Mucosa of stomach (tissue), 1 donor: Measurements from ENCODE around the gene CCR2.
"Not testable (repeated sequence)": the region's sequence is repeated elsewhere in the genome, so short reads cannot be mapped to it uniquely, and the experiment has no call there.

ENCODE experiments used
- H3K27me3 ChIP-seq: one replicate; pipeline ENCODE4 v1.7.0; 2013; ENCODE audit warnings: mild to moderate bottlenecking, low read length; ENCODE audit not compliant: control insufficient read depth, insufficient read depth
- H3K36me3 ChIP-seq: one replicate; pipeline ENCODE4 v1.7.0; 2013; ENCODE audit warnings: low read length; ENCODE audit not compliant: control insufficient read depth, insufficient read depth
- H3K4me1 ChIP-seq: one replicate; pipeline ENCODE4 v1.7.0; 2013; ENCODE audit warnings: mild to moderate bottlenecking, low read length; ENCODE audit not compliant: control insufficient read depth, insufficient read depth
- H3K4me3 ChIP-seq: one replicate; pipeline ENCODE4 v1.7.0; 2013; ENCODE audit warnings: low read length
- H3K9ac ChIP-seq: one replicate; pipeline ENCODE4 v1.7.0; 2013; ENCODE audit warnings: mild to moderate bottlenecking, low read length, moderate library complexity
- H3K9me3 ChIP-seq: one replicate; pipeline ENCODE4 v1.7.0; 2013; ENCODE audit warnings: mild to moderate bottlenecking, low read length, moderate library complexity; ENCODE audit not compliant: control insufficient read depth
- donor health status: Pancreatic carcinoma.

CCR2 gene

DNA sequence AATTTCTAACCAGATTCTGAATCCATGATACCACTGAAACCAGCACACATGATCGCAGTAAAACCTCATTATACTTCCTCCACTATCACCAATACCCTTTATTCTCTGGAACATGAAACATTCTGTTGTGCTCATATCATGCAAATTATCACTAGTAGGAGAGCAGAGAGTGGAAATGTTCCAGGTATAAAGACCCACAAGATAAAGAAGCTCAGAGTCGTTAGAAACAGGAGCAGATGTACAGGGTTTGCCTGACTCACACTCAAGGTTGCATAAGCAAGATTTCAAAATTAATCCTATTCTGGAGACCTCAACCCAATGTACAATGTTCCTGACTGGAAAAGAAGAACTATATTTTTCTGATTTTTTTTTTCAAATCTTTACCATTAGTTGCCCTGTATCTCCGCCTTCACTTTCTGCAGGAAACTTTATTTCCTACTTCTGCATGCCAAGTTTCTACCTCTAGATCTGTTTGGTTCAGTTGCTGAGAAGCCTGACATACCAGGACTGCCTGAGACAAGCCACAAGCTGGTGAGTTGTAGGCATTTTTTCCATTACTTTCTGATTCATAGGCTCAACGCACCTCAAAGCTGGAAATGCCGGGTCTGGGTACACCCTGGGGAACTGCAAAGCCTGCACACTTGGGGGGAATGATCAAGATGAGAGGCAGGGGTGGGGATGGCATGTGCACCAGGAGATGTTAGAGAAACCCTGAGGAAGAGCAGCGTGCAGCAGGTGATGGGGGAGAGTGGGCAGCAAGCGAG is at the start of gene CCR2:
Gene CCR2, plus strand, starts transcription at position 465 of the 764 bp plus-strand sequence. CDS start 3,417 bp downstream, outside the sequence.
- Histone ChIP-seq H3K4me3 (no peak within 1 kb of the TSS), H3K9ac (no peak within 1 kb of the TSS), H3K36me3 (no peaks in the 10 kb centered on the region), H3K27me3 (peaks cover 14% of the 10 kb centered on the region), H3K9me3 (no peaks in the 10 kb centered on the region), H3K4me1 (no peaks in the 10 kb centered on the region)

DNA sequence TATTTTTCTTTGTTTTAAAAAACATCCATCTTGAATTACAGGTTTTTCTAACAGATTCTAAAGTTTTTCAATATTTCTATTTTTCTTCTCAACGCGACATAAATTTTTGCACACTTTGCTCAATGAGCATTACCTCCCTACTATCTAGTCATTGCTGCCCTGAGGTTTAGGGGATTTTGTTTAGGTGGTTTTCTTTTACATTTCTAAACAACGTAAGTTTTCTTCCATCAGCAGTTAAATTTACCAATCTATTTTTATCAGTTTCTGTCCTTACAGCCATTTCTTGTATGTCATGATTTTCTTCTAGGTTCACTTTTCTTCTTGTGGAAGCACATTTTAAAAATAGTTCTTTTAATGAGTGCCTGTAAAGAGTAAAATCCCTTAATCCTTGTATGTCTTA is 49.2 kb upstream of the CCR2 start:
- H3K36me3 ChIP-seq: no peaks in the 10 kb centered on the region
- H3K9ac ChIP-seq: no peak overlapping the region
- no peaks in the 10 kb centered on the region for H3K9me3 ChIP-seq
- no peak overlapping the region for H3K4me3 ChIP-seq
- H3K27me3 ChIP-seq: no peaks in the 10 kb centered on the region
- H3K4me1 ChIP-seq: no peaks in the 10 kb centered on the region

DNA sequence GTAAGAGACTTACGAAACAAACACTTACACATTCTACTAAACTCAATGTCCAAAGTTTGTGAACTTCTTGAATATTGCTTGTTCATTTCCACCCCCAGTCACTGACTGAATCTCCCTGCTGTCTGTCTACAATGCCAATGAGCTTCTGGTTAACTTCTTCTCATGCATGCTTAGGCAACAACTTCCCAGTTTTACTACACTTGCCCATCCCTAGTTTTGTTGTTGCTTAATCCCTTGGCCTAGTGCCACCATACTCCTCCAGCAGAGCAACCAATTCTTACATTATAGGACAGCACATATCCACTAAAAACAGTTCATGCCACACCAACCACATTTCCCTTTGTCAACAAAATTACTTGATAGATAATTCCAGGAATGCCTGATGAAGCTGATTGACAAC is 40.9 kb upstream of the CCR2 start:
- Histone ChIP-seq H3K9me3 (no peaks in the 10 kb centered on the region), H3K4me3 (no peak overlapping the region), H3K36me3 (no peaks in the 10 kb centered on the region), H3K4me1 (no peaks in the 10 kb centered on the region), H3K9ac (no peak overlapping the region), H3K27me3 (peaks cover 9% of the 10 kb centered on the region)

DNA sequence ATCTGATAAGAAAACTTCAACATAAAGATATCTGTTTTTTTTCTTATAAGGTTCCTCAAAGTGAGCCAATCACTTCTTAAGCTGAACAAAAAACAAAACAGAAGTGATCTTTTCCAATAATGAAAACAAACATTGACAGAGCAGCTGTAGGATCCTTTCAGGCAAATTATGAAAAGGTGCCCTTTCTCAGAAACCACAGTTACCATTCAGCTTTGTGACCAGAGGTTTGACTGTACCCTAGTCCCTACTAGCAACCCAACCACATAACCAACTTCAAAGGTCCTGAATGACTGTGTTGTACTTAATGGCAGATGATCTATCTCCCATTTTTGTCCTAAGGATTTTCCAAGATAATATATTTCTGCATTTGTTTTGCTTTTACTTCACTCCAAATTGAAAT is 39.4 kb upstream of the CCR2 start:
- Histone ChIP-seq H3K27me3 (peaks cover 9% of the 10 kb centered on the region), H3K9me3 (no peaks in the 10 kb centered on the region), H3K4me3 (no peak overlapping the region), H3K9ac (no peak overlapping the region), H3K4me1 (no peaks in the 10 kb centered on the region), H3K36me3 (no peaks in the 10 kb centered on the region)

DNA sequence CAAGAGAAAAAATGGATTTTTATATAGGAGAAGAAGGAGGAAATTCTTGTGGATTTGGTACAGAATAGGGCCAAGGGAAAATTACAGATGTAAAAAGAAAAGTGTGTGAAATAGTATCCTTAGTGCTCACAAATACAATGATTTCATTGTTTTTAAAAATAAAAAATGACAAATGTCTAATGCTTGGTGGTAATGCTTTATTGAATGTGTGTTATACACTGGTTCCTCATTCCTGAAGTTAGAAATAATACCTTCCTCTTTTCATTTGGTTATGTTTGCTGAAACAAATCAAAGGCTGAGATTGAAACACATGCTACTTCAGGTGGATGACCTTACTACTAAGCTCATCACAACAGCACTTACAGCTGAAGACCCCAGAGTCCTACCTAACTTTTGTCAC is 37.7 kb upstream of the CCR2 start:
- no peaks in the 10 kb centered on the region for H3K36me3 ChIP-seq
- H3K4me3 ChIP-seq: no peak overlapping the region
- H3K9me3 ChIP-seq: no peaks in the 10 kb centered on the region
- H3K27me3 ChIP-seq: peaks cover 4% of the 10 kb centered on the region
- no peak overlapping the region for H3K9ac ChIP-seq
- no peaks in the 10 kb centered on the region for H3K4me1 ChIP-seq

DNA sequence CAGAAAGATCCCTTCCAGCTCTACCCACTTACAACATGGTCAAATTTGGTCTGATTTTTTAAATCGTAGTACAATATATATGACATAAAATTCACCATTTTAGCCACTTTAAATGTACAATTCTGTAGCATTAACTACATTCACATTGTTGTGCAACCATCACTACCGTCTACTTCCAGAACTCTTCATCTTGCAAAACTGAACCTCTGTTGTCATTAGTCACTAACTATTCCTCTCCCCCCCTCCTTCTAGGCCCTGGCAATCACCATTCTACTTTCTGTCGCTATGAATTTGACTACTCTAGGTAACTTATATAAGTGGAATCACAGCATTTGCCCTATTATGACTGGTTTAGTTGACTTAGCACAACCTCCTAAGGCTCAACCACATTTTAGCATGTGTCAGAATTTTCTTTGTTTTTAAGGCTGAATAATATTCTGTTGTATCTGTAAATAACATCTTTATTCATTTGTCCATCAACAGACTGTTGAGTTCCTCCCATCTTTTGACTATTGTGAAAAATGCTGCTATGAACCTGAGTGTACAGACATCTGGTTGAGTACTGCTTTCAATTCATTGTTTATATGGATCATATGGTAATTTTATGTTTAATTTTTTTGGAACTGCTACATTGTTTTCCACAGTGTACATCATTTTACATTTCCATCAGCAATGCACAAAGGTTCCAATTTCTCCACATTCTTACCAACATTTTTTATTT is 35.5 kb upstream of the CCR2 start:
- Histone ChIP-seq H3K36me3 (no peaks in the 10 kb centered on the region), H3K4me1 (no peaks in the 10 kb centered on the region), H3K27me3 (no peaks in the 10 kb centered on the region), H3K9ac (no peak overlapping the region), H3K9me3 (no peaks in the 10 kb centered on the region), H3K4me3 (no peak overlapping the region)

DNA sequence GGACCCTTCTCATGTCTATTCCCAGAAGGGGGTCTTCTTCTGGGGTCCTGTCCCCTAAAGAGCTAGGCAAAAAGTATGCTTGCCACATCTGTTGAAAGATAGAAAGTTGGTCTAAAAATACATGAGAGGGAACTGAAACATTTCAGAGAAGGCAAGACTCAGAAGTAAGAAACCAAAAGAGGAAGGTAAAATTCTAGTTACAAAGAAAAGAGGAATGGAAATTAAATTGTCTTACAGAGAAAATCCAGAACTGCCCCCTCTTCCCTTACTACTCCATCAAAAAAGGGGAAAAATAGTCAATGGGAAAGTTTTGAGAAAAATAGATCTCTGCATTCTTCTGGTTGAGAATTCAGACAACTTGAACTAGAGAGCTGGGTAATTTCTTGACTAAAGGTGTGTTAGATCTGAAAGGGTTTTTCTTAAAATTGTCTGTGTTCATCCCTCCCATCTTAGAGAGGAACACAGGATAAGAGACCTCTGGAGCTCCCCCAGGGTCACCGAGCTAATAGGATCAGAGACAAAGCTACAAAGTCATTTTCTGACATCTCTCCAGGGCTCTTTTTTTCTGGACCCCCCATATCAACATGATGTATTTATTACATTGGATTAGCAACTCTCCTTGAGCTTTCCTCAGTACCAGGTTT is 32.3 kb upstream of the CCR2 start:
- Histone ChIP-seq H3K36me3 (no peaks in the 10 kb centered on the region), H3K4me1 (no peaks in the 10 kb centered on the region), H3K27me3 (no peaks in the 10 kb centered on the region), H3K4me3 (no peak overlapping the region), H3K9me3 (no peaks in the 10 kb centered on the region), H3K9ac (no peak overlapping the region)

DNA sequence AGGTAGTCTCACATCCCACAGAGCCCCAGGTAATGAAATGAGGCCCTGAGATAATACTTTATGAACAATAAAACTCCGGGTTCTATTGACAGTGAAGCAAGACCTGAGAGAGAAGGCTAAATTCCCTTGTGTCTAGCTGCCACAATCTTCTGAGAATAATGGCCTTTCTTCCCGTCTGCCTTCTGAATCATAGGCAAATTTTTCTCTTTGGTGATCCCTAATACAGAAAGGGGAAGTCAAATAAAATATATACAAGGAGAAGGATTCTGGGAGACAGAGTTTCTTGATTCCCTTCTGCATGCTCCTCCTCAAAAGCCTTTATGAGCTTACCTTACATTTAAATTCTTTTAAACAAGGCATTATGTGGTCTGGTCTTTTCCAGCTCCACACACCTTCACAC is 29.9 kb upstream of the CCR2 start:
- H3K36me3 ChIP-seq: no peaks in the 10 kb centered on the region
- H3K4me1 ChIP-seq: no peaks in the 10 kb centered on the region
- no peak overlapping the region for H3K4me3 ChIP-seq
- H3K27me3 ChIP-seq: no peaks in the 10 kb centered on the region
- H3K9me3 ChIP-seq: no peaks in the 10 kb centered on the region
- no peak overlapping the region for H3K9ac ChIP-seq

DNA sequence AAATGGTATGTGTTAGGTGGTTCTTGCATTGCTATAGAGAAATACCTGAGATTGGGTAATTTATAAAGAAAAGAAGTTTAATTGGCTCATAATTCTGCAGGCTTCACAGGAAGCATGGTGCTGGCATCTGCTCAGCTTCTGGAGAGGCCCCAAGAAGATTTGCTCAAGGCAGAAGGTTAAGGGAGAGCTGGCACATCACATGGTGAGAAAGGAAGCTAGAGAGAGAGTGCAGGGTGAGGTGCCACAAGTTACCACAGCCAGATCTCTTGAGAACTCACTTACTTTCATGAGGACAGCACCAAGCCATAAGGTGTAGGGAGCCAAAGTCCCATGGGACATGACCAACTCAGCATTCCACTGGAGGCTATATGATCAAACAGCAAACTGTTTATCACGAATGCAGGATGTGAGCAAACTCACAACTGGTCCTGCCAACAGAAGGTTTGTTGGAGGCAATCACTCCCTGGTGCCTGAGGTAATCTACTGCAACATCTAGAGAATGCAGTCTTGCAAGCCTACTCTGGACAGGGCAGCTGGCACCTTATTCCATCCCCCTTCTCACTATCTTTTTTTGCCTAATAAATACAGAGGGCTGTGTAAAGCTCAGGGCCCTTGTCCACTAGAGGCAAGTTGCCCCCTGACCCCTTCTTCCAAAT is 28.1 kb upstream of the CCR2 start:
- Histone ChIP-seq H3K4me1 (no peaks in the 10 kb centered on the region), H3K27me3 (no peaks in the 10 kb centered on the region), H3K36me3 (no peaks in the 10 kb centered on the region), H3K4me3 (no peak overlapping the region), H3K9ac (no peak overlapping the region), H3K9me3 (no peaks in the 10 kb centered on the region)

DNA sequence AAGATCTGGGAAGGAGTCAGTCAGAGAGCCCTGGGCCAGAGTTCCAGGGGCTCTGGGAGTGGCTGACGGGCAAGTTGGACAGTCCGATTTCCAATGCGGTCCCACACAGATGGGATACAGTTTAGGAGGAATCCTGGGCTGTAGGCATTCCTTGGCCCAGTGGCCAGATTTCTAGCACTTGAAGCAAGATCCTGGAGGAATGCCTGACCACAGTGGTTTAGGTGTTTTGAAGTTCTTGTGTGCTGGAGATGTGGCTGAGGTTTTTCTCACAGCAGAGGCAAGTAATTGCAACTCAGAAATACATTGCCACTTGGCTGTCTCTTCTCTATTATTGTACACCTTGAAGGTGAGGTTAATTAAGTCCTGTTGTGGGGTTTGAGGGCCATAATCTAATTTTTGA is 23.2 kb upstream of the CCR2 start:
- H3K9ac ChIP-seq, H3K9me3 ChIP-seq, H3K36me3 ChIP-seq, H3K27me3 ChIP-seq, H3K4me3 ChIP-seq, H3K4me1 ChIP-seq: not testable (repeated sequence)

DNA sequence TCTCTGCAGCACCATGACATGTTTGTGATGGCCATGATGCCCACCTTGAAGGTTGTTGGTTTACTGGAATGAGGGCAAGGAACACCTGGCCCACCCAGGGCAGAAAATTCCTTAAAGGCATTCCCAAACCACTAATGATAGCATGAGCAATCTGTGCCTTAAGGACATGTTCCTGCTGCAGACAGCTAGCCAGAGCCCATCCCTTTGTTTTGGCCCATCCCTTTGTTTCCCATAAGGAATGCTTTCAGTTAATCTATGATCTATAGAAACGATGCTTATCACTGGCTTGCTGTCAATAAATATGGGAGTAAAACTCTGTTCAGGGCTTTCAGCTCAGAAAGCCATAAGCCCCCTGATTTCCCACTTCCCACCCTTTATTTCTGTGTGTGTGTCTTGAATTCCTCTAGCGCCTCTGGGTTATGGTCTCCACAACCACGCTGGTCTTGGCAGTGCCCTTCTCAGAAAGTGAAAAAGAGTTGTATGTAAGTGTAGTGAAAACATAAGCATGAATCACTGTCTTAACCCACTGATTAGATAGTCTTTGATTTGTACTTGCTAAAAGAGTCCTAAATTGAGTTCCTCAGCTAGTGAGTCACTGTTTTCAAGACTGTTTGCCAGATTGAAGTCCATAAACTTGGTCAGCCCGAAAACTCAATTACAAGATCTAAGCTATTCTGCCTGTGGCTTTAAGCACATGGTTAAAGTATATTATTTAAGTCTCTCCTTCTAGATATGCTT is 19.0 kb upstream of the CCR2 start:
- Histone ChIP-seq H3K4me1 (peaks cover 11% of the 10 kb centered on the region), H3K4me3 (no peak overlapping the region), H3K9ac (no peak overlapping the region), H3K36me3 (no peaks in the 10 kb centered on the region), H3K27me3 (no peaks in the 10 kb centered on the region), H3K9me3 (peaks cover 4% of the 10 kb centered on the region)
